GM19351 (cell line): ENCODE data around the gene SLC41A2.
"Not testable (repeated sequence)": the region's sequence is repeated elsewhere in the genome, so short reads cannot be mapped to it uniquely, and the experiment has no call there.

Source experiments
- ATAC-seq: cut with Tn5 transposase; IDR thresholded peaks from one replicate; pipeline ENCODE4 v1.9.1; 2021; ENCODE audit warnings: mild to moderate bottlenecking, moderate library complexity; ENCODE audit not compliant: unreplicated experiment

Gene SLC41A2

DNA sequence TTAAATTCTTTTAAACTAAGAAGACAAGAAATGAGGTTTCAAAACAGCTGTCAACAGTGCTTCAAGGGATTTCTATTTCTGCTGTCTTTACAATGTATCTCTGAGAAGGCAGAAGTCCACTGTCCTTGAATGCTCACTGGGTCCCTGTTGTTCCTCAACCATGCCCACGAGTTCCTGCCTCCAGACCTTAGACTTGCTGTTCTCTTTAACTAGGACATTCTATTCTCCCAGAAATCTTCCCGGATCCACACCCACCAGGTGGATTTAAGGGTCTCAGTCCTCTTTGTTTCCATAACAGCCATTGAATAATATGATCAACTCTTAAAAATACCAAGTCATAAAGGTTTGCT lies 6.7 kb upstream of the SLC41A2 start:
- ATAC-seq, result no peak

DNA sequence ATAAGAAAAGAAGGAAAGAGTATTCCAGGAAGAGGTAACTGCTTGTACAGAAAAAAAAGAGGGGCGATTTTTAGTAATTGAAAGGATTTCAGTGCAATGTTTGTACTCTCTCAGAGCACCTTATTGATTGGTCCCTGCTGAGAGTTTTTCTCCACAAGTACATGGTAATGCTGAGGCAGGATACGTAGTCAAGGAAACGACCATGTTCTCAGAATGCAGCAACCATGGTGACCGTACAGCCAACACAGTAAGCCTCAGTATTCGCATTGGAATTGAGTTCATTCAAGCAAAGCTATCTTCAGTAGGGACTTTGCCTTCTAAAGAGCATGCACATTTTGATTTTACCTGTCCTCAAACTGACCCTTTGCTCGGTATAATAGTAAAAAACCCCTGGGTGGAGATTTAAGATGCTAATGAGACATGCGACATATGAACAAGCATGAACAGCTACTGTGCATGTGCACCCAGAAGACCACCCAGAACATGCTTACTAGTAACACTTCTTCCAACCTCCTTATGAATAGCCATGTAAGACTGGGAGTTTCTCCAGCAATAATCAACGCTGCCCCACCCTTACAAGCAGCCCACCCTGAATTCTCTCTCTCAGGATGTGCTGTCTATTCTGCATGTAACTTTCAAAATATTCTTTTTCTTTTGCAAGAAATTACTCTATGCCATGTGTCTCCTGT lies 6.2 kb upstream of the SLC41A2 start:
- no peak for ATAC-seq

DNA sequence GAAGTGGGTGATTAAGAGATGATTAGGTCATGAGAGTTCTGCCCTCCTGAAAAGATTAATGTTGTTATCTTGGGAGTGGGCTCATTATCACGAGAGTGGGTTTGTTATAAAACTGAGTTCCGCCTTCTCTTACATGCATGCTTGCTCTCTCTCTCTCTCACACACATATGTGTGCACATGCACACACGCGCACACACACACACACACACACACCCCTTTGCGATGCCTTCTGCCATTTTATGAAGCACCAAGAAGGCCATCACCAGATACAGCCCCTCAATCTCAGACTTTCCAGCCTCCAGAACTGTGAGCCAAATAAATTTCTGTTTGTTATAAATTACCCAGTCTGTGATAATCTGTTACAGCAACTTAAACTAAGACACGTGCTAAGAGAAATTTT lies 5.7 kb upstream of the SLC41A2 start:
- no peak for ATAC-seq

DNA sequence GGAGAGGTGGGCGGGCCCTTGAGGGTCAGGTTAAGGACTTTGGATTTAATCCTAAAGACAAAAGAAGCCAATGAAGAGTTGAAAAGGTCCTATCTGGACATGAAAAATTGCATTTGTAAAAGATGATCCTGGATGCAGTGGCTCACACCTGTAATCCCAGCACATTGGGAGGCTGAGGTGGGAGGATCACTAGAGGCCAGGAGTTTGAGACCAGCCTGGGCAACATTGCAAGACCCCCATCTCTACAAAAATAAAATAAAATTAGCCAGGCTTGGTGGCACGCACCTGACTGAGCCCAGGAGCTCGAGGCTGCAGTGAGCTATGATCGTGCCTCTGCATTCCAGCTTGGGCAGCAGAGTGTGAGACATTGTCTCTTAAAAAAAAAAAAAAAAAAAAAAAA lies 2.4 kb upstream of the SLC41A2 start:
- ATAC-seq, result no peak

DNA sequence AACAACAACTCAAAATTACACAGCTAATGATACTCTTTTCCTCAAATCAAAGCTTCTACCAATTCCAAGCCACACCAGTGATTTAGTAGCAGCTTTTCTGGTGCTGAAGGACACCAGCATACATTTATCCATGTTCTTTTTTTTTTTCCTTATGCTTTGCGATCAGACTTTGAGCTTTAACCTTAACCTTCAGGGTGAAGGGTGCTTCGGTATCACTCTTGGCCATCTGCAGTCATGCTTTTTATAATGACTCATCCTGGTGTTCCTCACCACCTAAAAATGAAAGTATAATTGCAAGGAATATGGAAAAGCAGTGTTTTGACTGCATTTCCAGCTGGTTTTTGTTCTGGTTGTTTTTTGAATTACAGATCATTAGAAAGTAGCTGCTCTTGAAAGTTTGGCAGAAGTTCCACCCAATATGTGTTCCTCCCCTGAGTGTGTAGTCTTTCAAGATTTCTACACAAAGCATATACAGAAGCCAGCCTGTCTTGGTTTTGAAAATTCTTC lies 1.3 kb upstream of the SLC41A2 start:
- ATAC-seq, result no peak

DNA sequence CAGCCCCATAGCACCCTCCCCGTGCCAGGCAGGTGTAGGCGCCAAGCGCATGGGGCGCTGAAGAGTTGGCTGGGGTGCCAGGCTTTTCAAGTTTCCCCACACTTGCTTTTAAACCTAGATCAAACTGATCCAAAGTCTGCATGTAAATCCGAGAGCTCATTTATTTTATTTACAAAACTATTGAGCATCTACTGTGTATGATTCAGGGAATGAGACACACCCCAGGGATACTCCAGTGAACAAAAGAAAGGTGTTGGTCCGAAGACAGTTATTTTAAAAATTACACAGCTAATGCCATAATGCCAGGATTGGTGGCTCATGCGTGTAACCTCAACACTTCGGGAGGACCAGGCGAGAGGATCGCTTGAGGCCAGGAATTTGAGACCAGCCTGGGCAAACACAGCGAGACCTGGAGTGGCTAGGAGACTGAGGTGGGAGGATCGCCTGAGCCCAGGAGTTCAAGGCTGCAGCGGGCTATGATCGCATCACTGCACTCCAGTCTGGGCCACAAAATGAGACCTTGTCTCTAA lies 780 bp upstream of the SLC41A2 start:
- ATAC-seq, result no peak

DNA sequence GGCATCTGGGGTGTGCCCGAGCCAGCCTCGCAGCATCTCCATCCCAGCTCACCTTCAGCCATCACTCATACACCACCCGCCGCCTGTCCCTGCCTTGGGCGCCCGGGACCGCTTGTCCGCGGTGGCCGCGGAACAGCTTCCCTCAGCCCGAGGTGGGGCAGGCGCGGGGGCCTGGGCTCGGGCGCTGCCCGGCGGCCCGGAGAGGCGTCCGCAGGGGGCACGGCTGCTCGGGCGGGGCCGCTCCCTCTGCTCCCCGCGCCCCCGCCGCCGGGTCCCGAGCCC lies 430 bp downstream of the SLC41A2 start:
- ATAC-seq, result peak; percentile 27

DNA sequence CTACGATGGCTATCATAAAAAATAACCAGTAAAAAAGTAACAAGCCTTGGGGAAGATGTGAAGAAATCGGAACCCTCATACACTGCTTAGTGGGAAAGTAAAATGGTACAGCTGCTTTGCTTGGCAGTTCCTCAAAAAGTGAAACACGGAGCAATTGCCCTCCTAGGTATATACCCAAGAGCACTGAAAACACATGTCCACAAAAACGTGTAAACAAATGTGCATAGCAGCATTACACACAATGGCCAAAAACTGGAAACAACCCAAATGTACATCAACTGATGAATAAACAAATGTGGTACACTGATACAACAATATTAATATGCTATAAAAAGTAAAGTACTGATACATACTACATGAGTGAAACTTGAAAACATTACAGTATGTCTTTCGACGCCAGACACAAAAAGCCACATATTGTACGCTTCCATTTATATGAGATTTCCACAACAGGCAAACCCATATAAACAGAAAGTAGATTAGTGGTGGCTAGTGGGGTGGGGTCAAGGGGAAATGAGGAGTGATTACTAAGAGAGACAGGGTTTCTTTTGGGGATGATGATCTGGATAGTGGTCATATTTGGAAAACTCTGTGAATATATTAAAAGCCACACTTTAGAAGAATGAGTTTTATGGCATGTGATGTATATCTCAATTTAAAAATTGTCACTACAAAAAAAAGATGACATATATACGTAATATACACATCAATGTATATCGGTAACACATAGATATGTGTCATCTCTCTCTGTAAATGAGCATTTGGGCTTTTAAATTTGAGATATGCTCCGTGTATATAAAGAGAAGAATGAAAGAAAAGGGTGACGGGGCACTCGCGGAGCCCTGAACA lies 996 bp downstream of the SLC41A2 start:
- no peak for ATAC-seq

DNA sequence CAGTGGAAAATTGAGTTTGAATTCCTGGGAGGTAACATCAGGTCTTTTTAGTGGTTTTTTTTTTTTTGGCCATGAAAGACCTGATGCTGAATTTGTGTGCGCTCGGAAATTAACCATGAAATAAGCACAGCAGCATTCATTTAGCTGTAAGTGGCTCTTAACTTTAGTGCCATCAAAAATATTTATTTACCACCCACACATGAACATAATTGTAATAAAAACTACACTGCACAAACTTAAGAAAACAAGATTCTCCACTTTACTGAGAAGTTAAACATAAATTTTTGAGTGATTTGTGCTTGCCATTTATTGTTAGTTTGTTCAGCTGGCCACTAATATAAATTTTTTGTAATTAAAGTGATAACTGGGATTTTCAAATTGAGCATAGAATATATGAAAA lies 2.4 kb downstream of the SLC41A2 start:
- no peak for ATAC-seq

DNA sequence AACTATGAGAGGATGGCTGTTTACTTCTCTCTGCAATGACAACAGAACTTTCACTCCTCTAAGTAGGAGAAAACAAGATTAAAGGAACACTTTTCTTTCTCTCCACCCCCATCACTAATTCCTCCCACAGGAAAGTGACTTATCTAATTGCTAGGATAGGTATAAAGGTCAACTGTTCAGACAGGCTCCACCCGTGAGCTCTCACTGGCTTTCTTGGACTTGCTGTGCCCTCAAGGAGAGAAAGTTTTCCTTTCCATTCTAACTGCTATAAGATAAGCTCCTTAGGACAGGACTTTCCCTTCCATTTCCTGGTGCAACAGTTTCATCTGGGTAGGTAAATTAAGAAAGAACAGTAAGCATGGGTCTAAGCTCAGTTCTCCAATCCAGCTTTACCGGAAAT lies 4.8 kb downstream of the SLC41A2 start:
- ATAC-seq, result no peak

DNA sequence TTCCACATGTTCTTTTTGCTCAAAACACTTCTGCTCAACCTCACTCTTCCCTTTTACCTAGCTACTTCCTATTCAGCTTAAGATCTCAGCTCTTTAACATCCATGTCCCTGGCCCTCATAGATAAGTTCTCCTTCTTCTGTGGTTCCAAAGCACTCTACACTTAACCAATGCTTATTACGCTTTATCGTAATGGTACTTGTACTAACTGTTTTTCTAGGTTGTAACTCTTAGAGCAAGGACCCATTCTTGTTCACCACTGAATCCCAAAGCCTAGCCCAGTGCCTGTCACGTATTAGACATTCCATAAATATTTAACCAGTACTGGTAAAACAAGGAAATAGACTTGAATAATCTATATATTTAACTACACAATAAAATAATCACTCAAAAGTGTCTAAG lies 5.3 kb downstream of the SLC41A2 start:
- no peak for ATAC-seq

DNA sequence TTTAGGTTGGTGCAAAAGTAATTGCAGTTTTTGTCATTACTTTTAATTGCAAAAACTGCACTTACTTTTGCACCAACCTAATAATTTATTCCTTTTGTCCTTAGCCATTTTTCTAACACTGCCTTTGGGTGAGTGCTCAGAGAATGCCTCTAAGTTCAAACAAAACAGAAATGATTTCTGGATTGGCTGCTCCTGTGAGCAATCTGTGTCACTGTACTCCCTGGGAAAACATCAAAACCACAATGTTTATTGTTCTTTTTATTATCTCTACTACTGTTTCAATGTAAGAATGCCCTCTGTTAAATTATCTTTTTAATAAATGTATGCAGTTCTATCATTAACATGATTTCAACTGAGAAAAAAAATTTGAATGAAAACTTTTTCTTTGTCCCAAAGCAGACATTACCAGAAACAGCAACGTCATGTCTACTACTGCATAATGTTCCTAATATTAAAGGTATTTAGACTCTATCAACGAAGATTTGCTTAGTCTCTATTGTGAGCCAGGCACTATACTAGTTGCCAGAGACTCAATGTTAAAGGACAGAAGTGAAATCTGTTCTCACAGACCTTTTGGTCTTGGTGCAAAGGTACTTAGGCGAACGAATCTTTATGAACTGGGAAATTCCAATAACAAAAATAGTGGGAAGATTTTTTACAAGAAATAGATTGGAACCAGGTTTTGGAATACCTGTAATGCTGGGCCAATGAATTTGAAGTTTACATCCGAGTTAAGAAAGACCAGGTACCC lies 6.2 kb downstream of the SLC41A2 start:
- ATAC-seq, result no peak

DNA sequence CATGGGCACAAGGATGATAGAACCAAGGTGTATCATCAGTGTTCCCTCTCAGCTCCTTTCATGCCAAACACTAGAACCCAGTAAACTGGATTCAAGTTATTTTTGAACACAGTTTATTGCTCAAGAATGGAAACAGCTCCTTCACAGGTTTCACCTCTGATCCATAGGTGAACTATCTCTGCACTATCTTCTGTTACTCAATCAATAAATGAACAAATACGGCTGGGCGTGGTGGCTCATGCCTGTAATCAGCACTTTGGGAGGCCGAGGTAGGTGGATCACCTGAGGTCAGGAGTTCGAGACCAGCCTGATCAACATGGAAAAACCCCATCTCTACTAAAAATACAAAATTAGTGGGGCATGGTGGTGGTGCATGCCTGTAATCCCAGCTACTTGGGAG lies 9.4 kb downstream of the SLC41A2 start:
- not testable (repeated sequence) for ATAC-seq

DNA sequence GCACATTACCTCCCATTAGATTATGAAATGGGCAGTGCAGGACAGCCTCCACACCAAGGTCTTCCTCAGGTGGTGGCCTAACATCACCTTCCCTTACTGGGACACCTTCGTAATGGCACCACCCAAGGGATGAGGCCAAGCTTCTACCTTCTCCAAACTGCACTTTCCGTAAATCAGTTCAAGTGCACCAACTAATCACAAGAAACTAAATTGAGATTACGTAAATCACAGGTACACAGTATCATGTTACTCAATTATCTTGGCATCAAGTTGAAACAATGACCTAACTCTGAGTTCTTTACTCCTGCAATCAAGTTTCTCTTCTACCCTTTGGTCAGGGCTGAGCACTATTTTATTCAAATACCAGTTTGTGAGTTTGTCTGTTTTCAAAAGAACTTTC lies 13.8 kb downstream of the SLC41A2 start:
- ATAC-seq, result no peak

DNA sequence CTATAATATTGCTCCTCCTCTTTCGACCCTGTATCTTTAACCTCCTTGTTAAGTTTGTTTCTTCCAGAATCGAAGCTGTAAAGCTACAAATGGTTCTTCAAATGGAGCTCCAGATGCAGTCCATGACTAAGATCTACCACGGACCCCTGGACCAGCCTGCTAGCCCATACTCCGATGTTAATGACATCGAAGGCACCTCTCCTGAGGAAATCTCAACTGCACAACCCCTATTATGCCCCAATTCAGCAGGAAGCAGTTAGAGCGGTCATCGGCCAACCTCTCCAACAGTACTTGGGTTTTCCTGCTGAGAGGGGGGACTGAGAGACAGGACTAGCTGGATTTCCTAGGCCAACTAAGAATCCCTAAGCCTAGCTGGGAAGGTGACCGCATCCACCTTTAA lies 14.7 kb downstream of the SLC41A2 start:
- ATAC-seq, result not testable (repeated sequence)

DNA sequence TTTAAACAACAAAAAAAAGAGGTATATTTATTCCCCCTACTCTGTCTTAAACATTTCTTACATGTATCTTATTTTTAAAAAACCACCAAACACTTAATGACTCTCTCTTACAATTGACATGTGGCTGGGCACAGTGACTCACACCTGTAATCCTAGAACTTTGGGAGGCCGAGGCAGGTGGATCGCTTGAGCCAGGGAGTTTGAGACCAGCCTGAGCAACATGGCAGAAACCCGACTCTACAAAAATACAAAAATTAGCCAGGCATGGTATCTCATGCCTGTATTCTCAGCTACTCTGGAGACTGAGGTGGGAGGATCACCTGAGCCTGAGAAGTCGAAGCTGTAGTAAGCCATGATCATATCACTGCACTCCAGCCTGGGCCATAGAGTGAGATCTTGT lies 16.0 kb downstream of the SLC41A2 start:
- no peak for ATAC-seq

DNA sequence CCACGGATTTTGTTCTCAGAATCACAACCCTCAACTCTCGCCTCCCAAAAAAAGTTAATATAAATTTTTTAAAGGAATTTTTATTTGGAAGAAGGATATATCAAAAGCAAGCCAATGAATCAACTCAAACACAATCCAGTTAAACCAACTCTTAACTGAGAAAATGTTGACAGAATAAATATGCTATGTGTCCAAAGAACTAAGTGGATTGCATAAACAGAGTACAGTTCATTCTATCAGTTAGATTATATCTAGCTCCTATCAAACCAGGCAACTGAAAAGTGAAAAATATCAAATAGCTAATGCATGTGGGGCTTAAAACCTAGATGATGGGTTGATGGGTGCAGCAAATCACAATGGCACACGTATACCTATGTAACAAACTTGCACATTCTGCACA lies 16.6 kb downstream of the SLC41A2 start:
- no peak for ATAC-seq

DNA sequence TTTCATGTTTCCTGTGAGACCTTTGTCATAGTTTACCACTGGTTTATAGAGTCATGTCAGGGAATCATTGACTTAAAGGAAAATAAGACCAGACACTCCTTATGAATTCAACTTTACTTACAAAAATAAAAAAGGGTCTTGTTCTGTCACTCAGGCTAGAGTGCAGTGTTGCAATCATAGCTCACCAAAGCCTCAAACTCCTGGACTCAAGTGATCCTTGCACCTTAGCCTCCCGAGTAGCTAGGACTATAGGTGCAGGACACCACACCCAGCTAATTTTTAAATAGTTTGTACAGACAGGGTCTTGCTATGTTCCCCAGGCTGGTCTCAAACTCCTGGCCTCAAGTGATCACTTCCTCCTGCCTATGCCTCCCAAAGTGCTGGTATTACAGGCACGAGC lies 19.0 kb downstream of the SLC41A2 start:
- no peak for ATAC-seq

DNA sequence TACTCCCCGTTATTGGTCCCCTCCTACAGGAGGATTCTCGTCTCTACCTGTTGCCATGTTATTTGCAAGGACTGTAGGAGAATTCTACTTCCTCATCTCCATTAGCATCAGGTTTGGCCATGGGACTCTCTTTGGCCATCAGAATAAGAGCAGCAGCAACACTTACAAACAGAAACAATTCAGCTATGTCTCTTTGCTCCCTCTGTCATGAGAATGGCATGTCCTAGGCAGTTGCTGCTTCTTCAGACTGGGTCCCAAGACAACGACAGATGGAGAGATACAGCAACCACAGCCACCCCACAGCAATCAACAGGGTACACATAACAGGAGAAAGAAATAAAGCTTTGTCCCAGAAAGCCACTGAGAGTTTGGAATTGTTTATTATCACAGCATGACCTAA lies 19.7 kb downstream of the SLC41A2 start:
- ATAC-seq, result no peak

DNA sequence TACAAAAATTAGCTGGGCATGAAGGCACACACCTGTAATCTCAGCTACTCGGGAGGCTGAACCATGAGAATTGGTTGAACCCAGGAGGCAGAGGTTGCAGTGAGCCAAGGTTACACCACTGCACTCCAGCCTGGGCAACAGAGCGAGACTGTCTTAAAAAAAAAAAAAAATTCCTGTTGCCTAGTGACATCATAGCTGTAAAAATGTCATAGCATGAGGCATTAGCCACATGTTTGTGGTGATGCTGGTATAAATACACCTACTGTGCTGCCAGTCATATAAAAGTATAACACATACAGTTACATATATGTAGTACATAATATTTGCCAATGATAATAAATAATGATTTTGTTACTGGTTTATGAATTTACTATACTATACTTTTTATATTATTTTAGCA lies 22.2 kb downstream of the SLC41A2 start:
- no peak for ATAC-seq

DNA sequence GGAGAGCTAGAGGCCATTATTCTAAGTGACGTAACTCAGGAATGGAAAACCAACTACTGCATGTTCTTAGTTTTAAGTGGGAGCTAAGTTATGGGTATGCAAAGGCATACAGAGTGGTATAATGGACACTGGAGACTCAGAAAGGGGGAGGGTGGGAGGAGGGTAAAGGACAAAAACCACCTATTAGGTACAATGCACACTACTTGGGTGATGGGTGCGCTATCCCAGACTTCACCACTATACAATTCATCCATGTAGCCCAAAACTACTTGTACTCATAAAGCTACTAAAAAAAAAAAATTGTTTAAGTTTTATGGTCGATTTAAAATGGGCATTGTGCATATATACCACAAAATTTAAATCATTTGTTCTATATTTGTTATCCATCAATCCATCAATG lies 24.3 kb downstream of the SLC41A2 start:
- ATAC-seq, result no peak

DNA sequence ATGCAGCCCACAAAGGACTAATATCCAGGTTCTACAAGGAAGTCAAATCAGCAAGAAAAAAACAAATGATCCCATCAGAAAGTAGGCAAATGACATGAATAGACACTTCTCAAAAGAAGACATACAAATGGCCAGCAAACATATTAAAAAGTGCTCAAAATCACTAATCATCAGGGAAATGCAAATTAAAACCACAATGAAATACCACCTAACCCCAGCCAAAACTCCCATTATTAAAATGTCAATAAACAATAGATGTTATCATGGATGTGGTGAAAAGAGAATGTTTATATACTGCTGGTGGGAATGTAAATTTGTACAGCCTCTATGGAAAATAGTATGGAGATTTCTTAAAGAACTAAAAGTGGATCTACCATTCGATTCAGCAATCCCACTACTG lies 25.0 kb downstream of the SLC41A2 start:
- ATAC-seq, result no peak
